Measurements from ENCODE around the gene CCDC82.

The CCDC82 gene

DNA sequence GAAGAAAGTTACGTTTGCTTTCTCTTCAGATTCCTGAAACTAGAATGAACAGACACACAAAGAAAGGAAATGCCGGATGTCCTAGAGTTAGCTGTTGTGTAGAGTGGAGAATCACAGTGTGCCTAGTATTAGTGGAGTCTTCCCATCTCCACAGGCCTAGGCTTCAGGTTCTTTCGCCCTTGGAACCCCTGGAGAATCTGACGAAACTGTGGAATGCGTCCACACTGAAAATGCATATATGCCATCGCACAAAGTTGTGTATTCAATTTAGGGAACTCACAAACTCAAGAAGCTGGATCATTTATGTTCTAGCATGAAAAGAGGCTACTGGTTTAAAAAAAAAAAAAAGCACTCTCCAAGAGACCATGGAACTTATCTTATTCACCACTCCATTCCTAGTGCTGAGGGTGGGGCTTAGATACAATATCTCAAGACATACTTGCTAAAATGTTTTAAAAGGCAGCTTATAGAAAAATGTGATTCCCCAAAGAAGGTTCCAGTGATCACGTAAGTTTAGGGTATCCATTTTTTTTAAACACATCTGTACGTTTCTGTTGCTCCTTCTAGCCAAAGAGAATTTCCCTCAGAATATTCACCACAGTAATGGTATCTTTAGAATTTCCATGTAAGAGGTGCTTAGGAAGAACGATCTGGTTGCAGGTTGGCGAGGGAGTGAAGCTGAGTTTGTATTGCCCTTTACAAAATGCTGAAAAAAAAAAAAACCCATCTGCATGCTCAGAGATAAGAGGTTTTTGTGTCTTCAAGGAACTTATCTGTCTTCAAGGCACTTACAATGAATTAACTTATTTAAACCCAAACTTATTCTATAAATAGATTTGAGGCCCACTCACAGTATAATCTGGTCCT lies 66.7 kb downstream of the CCDC82 start:
- Histone ChIP-seq H3K27ac (ENCODE audit: low read length) (no peak overlapping the region), H3K9me2 (replicated peaks; ENCODE audit: insufficient read depth, low read length) (no peaks in the 10 kb centered on the region), H3K9me3 (replicated peaks; ENCODE audit: insufficient read depth, low read length) (no peaks in the 10 kb centered on the region), H3K36me3 (replicated peaks; ENCODE audit: insufficient read depth, low read length) (no peaks in the 10 kb centered on the region), H3K9ac (ENCODE audit: low read length) (no peak overlapping the region), H3K4me3 (ENCODE audit: low read length) (no peak overlapping the region), H4K20me1 (ENCODE audit: insufficient read depth, low read length) (0 out of 2 replicates have a peak, but pooled peaks cover 6% of the 10 kb centered on the region), H3K27me3 (replicated peaks; ENCODE audit: insufficient read depth, low read length) (no peaks in the 10 kb centered on the region), H3F3A (ENCODE audit: insufficient read depth, low read length) (peaks cover 7% of the 10 kb centered on the region; the same call in 1 of the 2 replicates), H3K4me1 (ENCODE audit: low read length) (peaks cover 11% of the 10 kb centered on the region), H2AFZ (ENCODE audit: low read length) (no peak overlapping the region), H3K79me2 (ENCODE audit: low read length) (peaks cover 100% of the 10 kb centered on the region), H3K4me2 (ENCODE audit: low read depth, low read length) (no peak overlapping the region)
- DNase-seq = no peak
- TF ChIP-seq EZH2phosphoT487 (IDR thresholded peaks at IDR 0.05; ENCODE audit: low read length) = no peak
- TF ChIP-seq EZH2 (optimal IDR thresholded peaks at IDR 0.05; ENCODE audit: low read depth, low read length) = no peak
- TF ChIP-seq, protein P1, sequence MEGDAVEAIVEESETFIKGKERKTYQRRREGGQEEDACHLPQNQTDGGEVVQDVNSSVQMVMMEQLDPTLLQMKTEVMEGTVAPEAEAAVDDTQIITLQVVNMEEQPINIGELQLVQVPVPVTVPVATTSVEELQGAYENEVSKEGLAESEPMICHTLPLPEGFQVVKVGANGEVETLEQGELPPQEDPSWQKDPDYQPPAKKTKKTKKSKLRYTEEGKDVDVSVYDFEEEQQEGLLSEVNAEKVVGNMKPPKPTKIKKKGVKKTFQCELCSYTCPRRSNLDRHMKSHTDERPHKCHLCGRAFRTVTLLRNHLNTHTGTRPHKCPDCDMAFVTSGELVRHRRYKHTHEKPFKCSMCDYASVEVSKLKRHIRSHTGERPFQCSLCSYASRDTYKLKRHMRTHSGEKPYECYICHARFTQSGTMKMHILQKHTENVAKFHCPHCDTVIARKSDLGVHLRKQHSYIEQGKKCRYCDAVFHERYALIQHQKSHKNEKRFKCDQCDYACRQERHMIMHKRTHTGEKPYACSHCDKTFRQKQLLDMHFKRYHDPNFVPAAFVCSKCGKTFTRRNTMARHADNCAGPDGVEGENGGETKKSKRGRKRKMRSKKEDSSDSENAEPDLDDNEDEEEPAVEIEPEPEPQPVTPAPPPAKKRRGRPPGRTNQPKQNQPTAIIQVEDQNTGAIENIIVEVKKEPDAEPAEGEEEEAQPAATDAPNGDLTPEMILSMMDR (IDR thresholded peaks at IDR 0.05; ENCODE audit: low read length) = no peak

DNA sequence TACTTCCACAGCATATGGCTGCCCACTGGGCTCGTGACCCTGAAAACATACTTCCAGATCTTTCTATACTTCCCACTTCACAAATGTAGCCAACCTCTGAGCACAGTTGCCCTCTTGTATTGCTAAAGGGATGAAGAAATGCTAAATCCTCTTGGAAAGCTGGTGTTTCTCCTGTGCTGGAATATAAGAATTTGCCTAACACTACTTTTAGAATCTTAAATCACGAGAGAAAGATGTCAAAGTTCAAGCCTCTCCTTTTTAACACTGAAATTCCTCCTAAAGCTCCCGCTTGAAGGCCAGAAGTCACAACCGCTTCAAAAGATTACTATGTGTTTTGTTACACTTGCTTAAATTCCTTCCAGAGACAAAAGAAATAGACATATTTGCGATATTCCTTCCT lies 68.6 kb downstream of the CCDC82 start:
- Histone ChIP-seq H3K9ac (ENCODE audit: low read length) (no peak overlapping the region), H3K79me2 (ENCODE audit: low read length) (peaks cover 99% of the 10 kb centered on the region), H3K27ac (ENCODE audit: low read length) (no peak overlapping the region), H4K20me1 (ENCODE audit: insufficient read depth, low read length) (0 out of 2 replicates have a peak, but pooled peaks cover 6% of the 10 kb centered on the region), H3K9me2 (replicated peaks; ENCODE audit: insufficient read depth, low read length) (no peaks in the 10 kb centered on the region), H3K36me3 (replicated peaks; ENCODE audit: insufficient read depth, low read length) (no peaks in the 10 kb centered on the region), H3K4me3 (ENCODE audit: low read length) (no peak overlapping the region), H3K4me2 (ENCODE audit: low read depth, low read length) (no peak overlapping the region), H3K27me3 (replicated peaks; ENCODE audit: insufficient read depth, low read length) (no peaks in the 10 kb centered on the region), H2AFZ (ENCODE audit: low read length) (no peak overlapping the region), H3F3A (ENCODE audit: insufficient read depth, low read length) (peaks cover 16% of the 10 kb centered on the region), H3K9me3 (replicated peaks; ENCODE audit: insufficient read depth, low read length) (no peaks in the 10 kb centered on the region), H3K4me1 (ENCODE audit: low read length) (peaks cover 20% of the 10 kb centered on the region)
- TF ChIP-seq EZH2 (optimal IDR thresholded peaks at IDR 0.05; ENCODE audit: low read depth, low read length) (no peak), EZH2phosphoT487 (IDR thresholded peaks at IDR 0.05; ENCODE audit: low read length) (no peak)
- TF ChIP-seq, protein P1 (IDR thresholded peaks at IDR 0.05; ENCODE audit: low read length) = no peak
- no peak for DNase-seq

DNA sequence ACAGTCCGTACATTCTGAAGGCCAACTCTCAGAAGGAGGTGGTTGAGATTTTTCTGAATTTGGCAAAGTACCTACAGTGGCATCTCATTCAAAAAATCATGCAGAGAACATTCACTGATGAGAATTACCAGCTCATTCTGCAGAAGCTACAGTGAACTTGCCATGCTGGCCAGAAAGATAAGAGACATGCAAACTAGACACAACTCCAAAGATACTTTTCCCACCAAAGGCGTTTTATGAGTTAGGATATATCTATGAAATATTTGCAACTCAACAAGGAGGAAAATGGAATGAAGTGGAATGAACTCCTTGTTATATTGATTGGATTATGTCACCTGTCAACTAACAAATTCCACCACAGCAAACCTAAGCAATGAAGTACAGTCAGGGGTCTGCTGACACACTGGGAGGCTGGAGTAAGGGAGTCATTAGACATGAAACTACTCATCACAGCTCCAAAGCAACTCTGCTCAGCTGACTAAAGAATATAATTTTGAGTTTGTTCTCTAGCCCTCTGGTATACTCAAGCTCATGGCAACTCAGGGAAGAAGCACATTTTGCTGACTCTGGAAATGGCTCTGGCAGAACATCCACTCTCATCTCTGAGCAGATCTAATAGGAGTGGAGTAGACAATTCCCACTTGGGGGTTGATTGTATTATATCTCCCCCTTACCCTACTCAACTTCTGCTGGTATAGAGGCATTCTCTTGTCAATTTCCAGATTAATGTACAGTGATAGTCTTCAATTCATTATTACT lies 69.6 kb downstream of the CCDC82 start:
- peaks cover 16% of the 10 kb centered on the region for H3F3A ChIP-seq (ENCODE audit: insufficient read depth, low read length)
- no peak for DNase-seq
- peaks cover 20% of the 10 kb centered on the region for H3K4me1 ChIP-seq (ENCODE audit: low read length)
- peaks cover 98% of the 10 kb centered on the region for H3K79me2 ChIP-seq (ENCODE audit: low read length)
- no peaks in the 10 kb centered on the region for H3K9me3 ChIP-seq (replicated peaks; ENCODE audit: insufficient read depth, low read length)
- no peaks in the 10 kb centered on the region for H3K9me2 ChIP-seq (replicated peaks; ENCODE audit: insufficient read depth, low read length)
- 0 out of 2 replicates have a peak, but pooled peaks cover 3% of the 10 kb centered on the region for H4K20me1 ChIP-seq (ENCODE audit: insufficient read depth, low read length)
- no peak overlapping the region for H3K4me3 ChIP-seq (ENCODE audit: low read length)
- H3K27me3 ChIP-seq (replicated peaks; ENCODE audit: insufficient read depth, low read length) = no peaks in the 10 kb centered on the region
- no peaks in the 10 kb centered on the region for H3K36me3 ChIP-seq (replicated peaks; ENCODE audit: insufficient read depth, low read length)
- H3K9ac ChIP-seq (ENCODE audit: low read length) = no peak overlapping the region
- no peak overlapping the region for H2AFZ ChIP-seq (ENCODE audit: low read length)
- H3K4me2 ChIP-seq (ENCODE audit: low read depth, low read length) = no peak overlapping the region
- TF ChIP-seq, protein P1 (IDR thresholded peaks at IDR 0.05; ENCODE audit: low read length) = no peak
- TF ChIP-seq EZH2 (optimal IDR thresholded peaks at IDR 0.05; ENCODE audit: low read depth, low read length) = no peak
- TF ChIP-seq EZH2phosphoT487 (IDR thresholded peaks at IDR 0.05; ENCODE audit: low read length) = no peak
- H3K27ac ChIP-seq (ENCODE audit: low read length) = no peak overlapping the region
